ENCODE measurements around the gene SLC38A3. TPM values are rescaled to one million over a fixed set of nuclear protein-coding genes. Genes with fewer than 3 reads are reported as not detected.
A peak's percentile ranks its signal among the peaks of the same experiment; 100 is the strongest.

SLC38A3 gene
- total RNA-seq, 3 donors from 2014 or later, result 0.08 to 0.52 TPM; not detected in 1

- peaks cover 8% of the 10 kb centered on the region for H3K4me1 Mint-ChIP-seq (ENCODE audit: low read depth)
- H3K9me3 Mint-ChIP-seq, result no peaks in the 10 kb centered on the region
- no peak overlapping the region for H3K4me3 Mint-ChIP-seq
- peak; percentile 47 to 60 for ATAC-seq
- peaks cover 8% of the 10 kb centered on the region for H3K27me3 Mint-ChIP-seq (ENCODE audit: low read depth)
- DNase-seq, result peak; percentile 85
- no peaks in the 10 kb centered on the region for H3K36me3 Mint-ChIP-seq (ENCODE audit: insufficient read depth)
These were observed 12.4 kb upstream of the SLC38A3 start for GRCh38 chr3:50192689-50193141.

DNA sequence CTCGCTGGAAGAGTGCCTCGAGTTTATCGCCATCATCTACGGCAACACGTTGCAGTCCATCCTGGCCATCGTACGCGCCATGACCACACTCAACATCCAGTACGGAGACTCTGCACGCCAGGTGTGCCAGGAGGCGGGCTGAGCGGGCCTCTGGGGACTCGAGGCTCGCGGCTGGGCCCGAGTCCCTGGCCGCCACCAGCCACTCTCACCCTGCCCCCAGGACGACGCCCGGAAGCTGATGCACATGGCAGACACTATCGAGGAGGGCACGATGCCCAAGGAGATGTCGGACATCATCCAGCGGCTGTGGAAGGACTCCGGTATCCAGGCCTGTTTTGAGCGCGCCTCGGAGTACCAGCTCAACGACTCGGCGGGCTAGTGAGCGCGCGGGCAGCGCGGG, 11.8 kb upstream of the SLC38A3 start:
- H3K27me3 Mint-ChIP-seq (ENCODE audit: low read depth), result peaks cover 8% of the 10 kb centered on the region
- no peaks in the 10 kb centered on the region for H3K36me3 Mint-ChIP-seq (ENCODE audit: insufficient read depth)
- no peak overlapping the region for H3K4me3 Mint-ChIP-seq
- H3K9me3 Mint-ChIP-seq, result no peaks in the 10 kb centered on the region
- ATAC-seq (no peak), DNase-seq (no peak)
- peaks cover 8% of the 10 kb centered on the region for H3K4me1 Mint-ChIP-seq (ENCODE audit: low read depth)

- Mint-ChIP-seq H3K27me3 (ENCODE audit: low read depth) (peaks cover 8% of the 10 kb centered on the region), H3K4me3 (no peak overlapping the region), H3K9me3 (no peaks in the 10 kb centered on the region), H3K36me3 (ENCODE audit: insufficient read depth) (no peaks in the 10 kb centered on the region), H3K4me1 (ENCODE audit: low read depth) (peaks cover 8% of the 10 kb centered on the region)
- DNase-seq (no peak), ATAC-seq (no peak)
These were observed 11.3 kb upstream of the SLC38A3 start for GRCh38 chr3:50193746-50194127.

DNA sequence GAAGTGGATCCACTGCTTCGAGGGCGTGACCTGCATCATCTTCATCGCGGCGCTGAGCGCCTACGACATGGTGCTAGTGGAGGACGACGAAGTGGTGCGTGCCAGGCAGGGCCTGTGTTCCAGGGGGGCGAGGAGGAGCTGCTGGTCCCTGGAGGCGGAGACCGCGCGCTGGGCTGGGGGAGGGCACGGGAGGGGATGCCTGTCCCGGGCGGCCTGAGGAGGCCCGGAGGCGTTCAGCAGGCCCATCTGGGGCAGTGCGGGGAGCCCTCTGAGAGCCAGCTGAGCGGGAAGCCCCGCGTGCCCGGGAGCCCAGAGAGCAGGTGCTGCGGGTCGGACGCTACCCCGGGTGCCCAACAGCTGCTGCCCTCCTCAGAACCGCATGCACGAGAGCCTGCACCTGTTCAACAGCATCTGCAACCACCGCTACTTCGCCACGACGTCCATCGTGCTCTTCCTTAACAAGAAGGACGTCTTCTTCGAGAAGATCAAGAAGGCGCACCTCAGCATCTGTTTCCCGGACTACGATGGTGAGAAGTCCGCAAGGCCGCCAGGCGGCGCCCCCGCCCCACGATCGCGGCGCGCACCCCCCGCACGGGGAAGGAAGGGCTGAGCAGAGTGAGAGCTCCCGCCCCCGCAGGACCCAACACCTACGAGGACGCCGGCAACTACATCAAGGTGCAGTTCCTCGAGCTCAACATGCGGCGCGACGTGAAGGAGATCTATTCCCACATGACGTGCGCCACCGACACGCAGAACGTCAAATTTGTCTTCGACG, 10.8 kb upstream of the SLC38A3 start:
- H3K36me3 Mint-ChIP-seq (ENCODE audit: insufficient read depth), result no peaks in the 10 kb centered on the region
- DNase-seq (peak; percentile 93), ATAC-seq (peak; percentile 79)
- H3K27me3 Mint-ChIP-seq (ENCODE audit: low read depth), result peaks cover 11% of the 10 kb centered on the region
- peaks cover 8% of the 10 kb centered on the region for H3K4me1 Mint-ChIP-seq (ENCODE audit: low read depth)
- no peaks in the 10 kb centered on the region for H3K9me3 Mint-ChIP-seq
- peak overlapping the region; percentile 38 for H3K4me3 Mint-ChIP-seq

DNA sequence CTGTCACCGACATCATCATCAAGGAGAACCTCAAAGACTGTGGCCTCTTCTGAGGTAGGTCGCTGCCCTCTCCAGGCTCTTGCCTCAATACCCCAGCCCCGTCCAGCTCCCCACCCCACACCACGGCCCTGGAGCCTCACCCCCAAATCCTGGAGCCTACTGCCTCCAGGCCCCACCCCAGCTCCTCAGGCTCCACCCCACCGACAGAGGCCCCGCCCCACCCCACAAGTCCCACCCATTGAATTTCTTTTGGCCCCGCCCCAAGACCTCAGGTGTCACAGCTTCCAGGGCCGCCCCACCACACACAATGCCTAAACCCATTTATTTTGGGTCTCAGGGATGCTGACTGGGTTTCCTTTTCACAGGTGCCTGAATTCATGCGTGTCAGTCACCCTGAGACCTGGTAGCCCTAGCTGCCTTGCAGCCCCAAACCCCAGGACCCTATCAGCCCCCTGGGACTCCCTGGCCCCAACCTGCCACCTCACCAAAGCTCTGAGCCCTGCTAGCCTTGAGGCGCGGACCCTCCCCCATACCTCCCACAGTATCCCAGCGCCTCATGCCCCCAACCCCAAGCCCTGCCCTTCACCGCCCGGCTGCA, 10.1 kb upstream of the SLC38A3 start:
- Mint-ChIP-seq H3K36me3 (ENCODE audit: insufficient read depth) (no peaks in the 10 kb centered on the region), H3K4me3 (peak overlapping the region; percentile 38), H3K9me3 (no peaks in the 10 kb centered on the region), H3K4me1 (ENCODE audit: low read depth) (peaks cover 8% of the 10 kb centered on the region), H3K27me3 (ENCODE audit: low read depth) (peaks cover 11% of the 10 kb centered on the region)
- ATAC-seq (peak; percentile 59 to 65), DNase-seq (peak; percentile 34)

GRCh38 chr3:50195501-50196252, 9.4 kb upstream of the SLC38A3 start:
- no peak for ATAC-seq
- Mint-ChIP-seq H3K4me3 (no peak overlapping the region), H3K36me3 (ENCODE audit: insufficient read depth) (no peaks in the 10 kb centered on the region), H3K4me1 (ENCODE audit: low read depth) (peaks cover 8% of the 10 kb centered on the region), H3K9me3 (no peaks in the 10 kb centered on the region), H3K27me3 (ENCODE audit: low read depth) (peaks cover 12% of the 10 kb centered on the region)
- DNase-seq, result no peak

DNA sequence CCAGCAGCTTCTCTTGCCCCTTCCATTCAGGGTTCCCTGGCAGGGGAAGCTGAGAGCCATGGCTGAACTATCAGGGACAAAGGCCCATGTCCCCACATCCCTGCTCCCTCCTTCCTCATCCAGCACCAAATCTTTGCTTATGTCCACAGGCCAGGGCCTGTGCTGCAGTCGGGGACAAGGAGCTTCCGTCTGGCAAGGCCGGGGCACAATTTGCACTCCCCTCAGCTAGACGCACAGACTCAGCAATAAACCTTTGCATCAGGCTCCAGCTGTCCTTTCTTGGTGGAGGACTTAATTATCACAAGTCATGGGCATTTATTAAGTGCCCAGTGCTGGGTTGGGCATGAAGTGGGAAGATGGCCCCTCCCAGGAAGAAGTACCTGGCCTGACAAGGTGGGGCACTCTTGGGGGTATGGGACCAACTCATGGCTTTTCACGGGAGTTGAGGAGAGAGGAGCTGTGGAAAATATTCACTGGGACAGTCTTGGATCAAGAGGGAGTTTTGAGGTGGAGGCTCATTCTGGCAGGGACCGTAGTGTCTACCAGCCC, 8.7 kb upstream of the SLC38A3 start:
- Mint-ChIP-seq H3K36me3 (ENCODE audit: insufficient read depth) (no peaks in the 10 kb centered on the region), H3K9me3 (no peaks in the 10 kb centered on the region), H3K4me1 (ENCODE audit: low read depth) (peaks cover 8% of the 10 kb centered on the region), H3K27me3 (ENCODE audit: low read depth) (peaks cover 18% of the 10 kb centered on the region), H3K4me3 (no peak overlapping the region)
- ATAC-seq (no peak), DNase-seq (no peak)

- H3K4me1 Mint-ChIP-seq (ENCODE audit: low read depth), result no peaks in the 10 kb centered on the region
- H3K36me3 Mint-ChIP-seq (ENCODE audit: insufficient read depth), result no peaks in the 10 kb centered on the region
- ATAC-seq, result no peak
- H3K4me3 Mint-ChIP-seq, result no peak overlapping the region
- DNase-seq, result no peak
- H3K9me3 Mint-ChIP-seq, result no peaks in the 10 kb centered on the region
- peaks cover 49% of the 10 kb centered on the region for H3K27me3 Mint-ChIP-seq (ENCODE audit: low read depth)
These were observed 3.3 kb upstream of the SLC38A3 start for GRCh38 chr3:50201573-50202315.

DNA sequence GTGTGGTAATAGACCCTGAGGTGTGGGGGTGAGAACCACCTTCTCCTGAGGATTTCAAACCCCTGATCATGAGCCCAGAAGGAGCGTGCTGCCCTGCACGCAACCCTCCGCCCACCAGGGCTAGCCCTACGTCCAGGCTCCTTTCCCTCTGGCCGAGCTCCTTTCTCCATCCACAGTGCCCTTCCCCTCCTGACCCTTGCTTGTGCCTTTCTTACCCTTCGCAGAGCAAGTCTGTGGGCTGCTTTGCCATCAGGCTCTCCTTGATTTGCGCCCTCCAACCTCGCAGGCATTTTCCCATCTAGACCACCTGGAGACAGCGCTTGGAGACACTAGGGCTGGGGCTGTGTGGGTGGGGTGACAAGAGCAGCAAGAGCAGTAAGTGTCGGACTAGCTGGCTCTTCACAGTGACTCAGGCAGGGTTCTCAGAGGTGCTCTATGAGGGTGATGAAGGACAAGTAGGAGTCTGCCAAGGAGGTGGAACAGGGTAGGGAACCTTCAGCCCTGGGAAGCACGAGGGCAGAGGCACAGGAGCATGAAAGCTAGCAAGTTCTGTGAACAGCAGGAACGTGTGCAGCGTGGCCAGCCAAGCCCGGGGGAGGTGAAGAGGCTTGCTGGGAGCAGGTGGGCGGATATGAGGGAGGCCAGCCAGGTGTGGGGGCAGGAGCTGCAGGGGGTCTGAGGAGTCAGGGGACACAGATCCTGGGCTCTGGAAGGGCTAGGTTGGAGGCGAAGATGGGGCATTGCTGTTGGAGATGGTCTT, 2.5 kb upstream of the SLC38A3 start:
- Mint-ChIP-seq H3K36me3 (ENCODE audit: insufficient read depth) (no peaks in the 10 kb centered on the region), H3K4me3 (no peak overlapping the region), H3K9me3 (no peaks in the 10 kb centered on the region), H3K4me1 (ENCODE audit: low read depth) (no peaks in the 10 kb centered on the region), H3K27me3 (ENCODE audit: low read depth) (peaks cover 53% of the 10 kb centered on the region)
- ATAC-seq (no peak), DNase-seq (no peak)

- ATAC-seq (no peak), DNase-seq (no peak)
- Mint-ChIP-seq H3K4me3 (no peak overlapping the region), H3K36me3 (ENCODE audit: insufficient read depth) (no peaks in the 10 kb centered on the region), H3K27me3 (ENCODE audit: low read depth) (peaks cover 53% of the 10 kb centered on the region), H3K9me3 (no peaks in the 10 kb centered on the region), H3K4me1 (ENCODE audit: low read depth) (no peaks in the 10 kb centered on the region)
These were observed 1.8 kb upstream of the SLC38A3 start for GRCh38 chr3:50203113-50203808.

DNA sequence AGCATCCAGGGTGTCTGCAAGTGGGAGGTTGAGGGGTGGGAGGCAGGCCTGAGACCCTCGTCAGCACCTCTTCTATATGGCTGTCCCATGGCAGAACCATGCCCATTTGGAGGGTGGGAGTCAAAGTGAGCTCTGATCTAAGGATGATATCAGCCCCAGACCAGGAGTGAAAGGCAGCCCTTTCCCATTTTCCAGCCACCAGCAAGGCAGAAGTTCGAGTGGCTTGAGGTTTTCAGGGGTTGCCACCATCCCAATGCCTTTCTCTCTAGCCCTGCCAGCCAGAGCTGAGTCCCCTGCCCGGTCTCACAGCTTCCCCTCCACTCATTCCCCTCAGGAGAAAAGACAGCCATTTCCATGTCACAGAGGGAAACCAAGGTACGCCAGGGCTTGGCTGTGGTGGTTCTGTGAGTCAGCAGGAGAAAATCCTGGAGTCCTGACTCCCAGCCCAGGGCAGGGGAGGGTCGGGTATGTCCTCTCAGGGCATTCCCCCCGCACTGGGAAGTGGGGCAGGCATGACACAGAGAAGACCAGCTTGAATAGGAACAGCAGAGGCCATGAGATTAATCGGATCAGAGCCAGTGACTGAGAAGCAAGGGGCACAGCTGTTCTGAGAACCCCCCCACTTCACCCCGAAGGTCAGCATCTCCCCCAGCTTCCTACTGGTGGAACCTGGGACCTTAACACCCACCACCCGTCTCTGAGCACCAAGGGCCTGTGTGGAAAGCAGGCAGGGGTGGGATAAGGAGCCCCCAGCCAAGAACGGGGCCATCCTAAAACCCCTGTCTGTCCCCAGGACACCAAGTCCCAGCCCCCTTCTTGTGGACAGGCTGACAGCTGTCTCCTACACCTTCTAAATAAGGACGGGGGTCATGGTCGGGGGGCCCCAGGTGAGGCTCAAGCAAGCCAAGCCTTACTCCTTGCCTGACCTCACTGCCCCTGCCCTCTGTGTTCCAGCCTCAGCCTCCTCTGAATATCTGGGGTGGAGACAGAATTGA, 965 bp upstream of the SLC38A3 start:
- no peaks in the 10 kb centered on the region for H3K4me1 Mint-ChIP-seq (ENCODE audit: low read depth)
- no peaks in the 10 kb centered on the region for H3K9me3 Mint-ChIP-seq
- peaks cover 52% of the 10 kb centered on the region for H3K27me3 Mint-ChIP-seq (ENCODE audit: low read depth)
- no peaks in the 10 kb centered on the region for H3K36me3 Mint-ChIP-seq (ENCODE audit: insufficient read depth)
- H3K4me3 Mint-ChIP-seq, result no peak overlapping the region
- DNase-seq (no peak), ATAC-seq (no peak)
